ENCODE results near the gene COL6A2. TPM values are rescaled to one million over a fixed set of nuclear protein-coding genes. Genes with fewer than 3 reads are reported as not detected.
A peak's percentile ranks its signal among the peaks of the same experiment; 100 is the strongest.

Gene COL6A2
- total RNA-seq, 1 experiment from 2014 or later = 111 TPM

DNA sequence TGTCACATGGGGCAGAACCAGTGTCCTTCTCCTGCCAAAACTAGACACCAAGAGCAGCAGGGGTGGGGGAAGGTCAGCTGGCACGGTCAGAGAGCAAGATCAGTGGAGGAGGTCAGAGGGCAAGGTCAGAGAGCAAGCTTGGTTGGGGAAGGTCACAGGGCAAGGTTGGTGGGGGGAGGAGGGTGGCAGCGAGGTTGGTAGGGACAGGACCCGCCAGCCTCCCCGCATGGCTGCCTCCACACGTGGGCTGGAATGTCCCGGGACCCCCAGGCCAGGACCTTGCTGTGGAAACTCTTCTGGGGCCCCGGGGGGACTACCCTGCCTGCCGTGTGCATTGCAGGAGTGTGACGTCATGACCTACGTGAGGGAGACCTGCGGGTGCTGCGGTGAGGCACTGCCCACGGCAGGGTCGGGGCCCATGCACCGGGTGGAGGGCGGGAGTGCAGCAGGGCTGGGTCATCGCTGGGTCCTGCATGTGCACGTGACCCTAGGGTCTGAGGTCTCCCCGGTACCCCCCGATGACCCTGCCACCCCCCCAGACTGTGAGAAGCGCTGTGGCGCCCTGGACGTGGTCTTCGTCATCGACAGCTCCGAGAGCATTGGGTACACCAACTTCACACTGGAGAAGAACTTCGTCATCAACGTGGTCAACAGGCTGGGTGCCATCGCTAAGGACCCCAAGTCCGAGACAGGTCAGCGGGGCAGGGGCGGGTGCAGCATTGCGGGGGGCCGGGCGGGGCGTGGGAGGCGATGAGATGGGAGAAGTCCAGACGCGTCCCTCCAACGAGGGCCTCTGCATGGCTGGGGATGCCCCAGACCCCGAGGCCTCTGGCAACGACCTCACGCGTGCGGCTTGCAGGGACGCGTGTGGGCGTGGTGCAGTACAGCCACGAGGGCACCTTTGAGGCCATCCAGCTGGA lies 27.3 kb downstream of the COL6A2 start:
- no peak overlapping the region for H3K4me3 Mint-ChIP-seq
- ChIA-PET POLR2A (no interaction called here), CTCF (interaction anchor here (0.6 kb wide), 1 partner anchor 28 kb away, joined by 4 read pairs; no protein-coding TSS in a partner anchor)
- H3K9me3 Mint-ChIP-seq = no peaks in the 10 kb centered on the region
- ATAC-seq (no peak), DNase-seq (ENCODE audit: low spot score) (peak; percentile 5)
- no peak overlapping the region for H3K27ac Mint-ChIP-seq
- no peaks in the 10 kb centered on the region; the same call in 1 of the 2 replicates for H3K27me3 Mint-ChIP-seq (ENCODE audit: low read depth)
- TF ChIP-seq ELF4 (CRISPR knock-in tag; IDR thresholded peaks at IDR 0.05; ENCODE audit: low read depth) (no peak), NFYB (CRISPR knock-in tag; conservative IDR thresholded peaks at IDR 0.05; ENCODE audit: low read depth) (no peak), ZNF512 (CRISPR knock-in tag; IDR thresholded peaks at IDR 0.05; ENCODE audit: borderline replicate concordance) (no peak), OVOL2 (CRISPR knock-in tag; IDR thresholded peaks at IDR 0.05; ENCODE audit: borderline replicate concordance) (no peak), TCF7 (CRISPR knock-in tag; IDR thresholded peaks at IDR 0.05; ENCODE audit: low read depth) (no peak), ZNF232 (CRISPR knock-in tag; IDR thresholded peaks at IDR 0.05) (no peak), USF2 (CRISPR knock-in tag; IDR thresholded peaks at IDR 0.05) (no peak), CREB1 (CRISPR knock-in tag; IDR thresholded peaks at IDR 0.05) (no peak), NFATC4 (CRISPR knock-in tag; IDR thresholded peaks at IDR 0.05) (no peak), RELA (CRISPR knock-in tag; IDR thresholded peaks at IDR 0.05; ENCODE audit: borderline replicate concordance) (no peak), NFE2L1 (CRISPR knock-in tag; IDR thresholded peaks at IDR 0.05) (no peak), FOXP1 (CRISPR knock-in tag; IDR thresholded peaks at IDR 0.05; ENCODE audit: borderline replicate concordance) (no peak), KAT7 (CRISPR knock-in tag; IDR thresholded peaks at IDR 0.05; ENCODE audit: borderline replicate concordance) (no peak), ZBTB21 (CRISPR knock-in tag; IDR thresholded peaks at IDR 0.05; ENCODE audit: borderline replicate concordance) (no peak), JAZF1 (CRISPR knock-in tag; IDR thresholded peaks at IDR 0.05) (no peak)
- TF ChIP-seq, protein P1, sequence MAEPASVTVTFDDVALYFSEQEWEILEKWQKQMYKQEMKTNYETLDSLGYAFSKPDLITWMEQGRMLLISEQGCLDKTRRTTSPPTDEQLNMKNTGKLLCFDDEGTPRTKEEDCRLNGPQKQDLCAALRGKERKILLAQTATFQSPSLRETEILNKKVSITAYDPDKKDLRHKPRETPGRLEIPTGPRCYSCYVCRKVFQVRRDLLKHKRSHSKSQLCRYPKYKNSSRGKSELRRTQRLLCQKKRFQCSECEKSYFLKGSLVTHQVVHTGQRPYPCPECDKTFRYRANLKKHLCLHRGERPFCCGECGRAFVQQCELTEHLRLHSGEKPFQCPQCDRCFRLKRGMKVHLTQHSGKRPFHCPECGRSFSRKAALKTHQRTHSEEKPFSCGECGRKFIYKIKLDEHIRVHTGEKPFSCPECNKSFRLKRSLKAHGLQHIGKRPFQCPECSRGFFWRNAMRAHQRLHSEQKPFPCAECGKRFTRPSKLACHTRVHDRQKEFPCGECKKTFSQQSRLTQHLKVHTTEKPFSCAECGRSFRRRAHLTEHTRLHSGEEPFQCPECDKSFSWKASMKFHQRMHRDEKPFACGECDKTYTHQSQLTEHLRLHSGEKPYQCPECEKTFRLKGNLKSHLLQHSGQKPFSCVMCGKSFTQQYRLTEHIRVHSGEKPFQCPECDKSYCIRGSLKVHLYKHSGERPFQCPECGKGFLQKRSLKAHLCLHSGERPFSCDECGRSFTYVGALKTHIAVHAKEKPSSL (CRISPR knock-in tag; conservative IDR thresholded peaks at IDR 0.05) = no peak
- TF ChIP-seq, protein P2, sequence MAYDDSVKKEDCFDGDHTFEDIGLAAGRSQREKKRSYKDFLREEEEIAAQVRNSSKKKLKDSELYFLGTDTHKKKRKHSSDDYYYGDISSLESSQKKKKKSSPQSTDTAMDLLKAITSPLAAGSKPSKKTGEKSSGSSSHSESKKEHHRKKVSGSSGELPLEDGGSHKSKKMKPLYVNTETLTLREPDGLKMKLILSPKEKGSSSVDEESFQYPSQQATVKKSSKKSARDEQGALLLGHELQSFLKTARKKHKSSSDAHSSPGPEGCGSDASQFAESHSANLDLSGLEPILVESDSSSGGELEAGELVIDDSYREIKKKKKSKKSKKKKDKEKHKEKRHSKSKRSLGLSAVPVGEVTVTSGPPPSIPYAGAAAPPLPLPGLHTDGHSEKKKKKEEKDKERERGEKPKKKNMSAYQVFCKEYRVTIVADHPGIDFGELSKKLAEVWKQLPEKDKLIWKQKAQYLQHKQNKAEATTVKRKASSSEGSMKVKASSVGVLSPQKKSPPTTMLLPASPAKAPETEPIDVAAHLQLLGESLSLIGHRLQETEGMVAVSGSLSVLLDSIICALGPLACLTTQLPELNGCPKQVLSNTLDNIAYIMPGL (CRISPR knock-in tag; IDR thresholded peaks at IDR 0.05) = no peak
- TF ChIP-seq, protein P3, sequence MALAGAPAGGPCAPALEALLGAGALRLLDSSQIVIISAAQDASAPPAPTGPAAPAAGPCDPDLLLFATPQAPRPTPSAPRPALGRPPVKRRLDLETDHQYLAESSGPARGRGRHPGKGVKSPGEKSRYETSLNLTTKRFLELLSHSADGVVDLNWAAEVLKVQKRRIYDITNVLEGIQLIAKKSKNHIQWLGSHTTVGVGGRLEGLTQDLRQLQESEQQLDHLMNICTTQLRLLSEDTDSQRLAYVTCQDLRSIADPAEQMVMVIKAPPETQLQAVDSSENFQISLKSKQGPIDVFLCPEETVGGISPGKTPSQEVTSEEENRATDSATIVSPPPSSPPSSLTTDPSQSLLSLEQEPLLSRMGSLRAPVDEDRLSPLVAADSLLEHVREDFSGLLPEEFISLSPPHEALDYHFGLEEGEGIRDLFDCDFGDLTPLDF (CRISPR knock-in tag; IDR thresholded peaks at IDR 0.05) = no peak
- no peaks in the 10 kb centered on the region for H3K4me1 Mint-ChIP-seq
- peaks cover 13% of the 10 kb centered on the region for H3K36me3 Mint-ChIP-seq
